HFFc6 (cell line): ENCODE results near the gene CREB5. TPM values are rescaled to one million over a fixed set of nuclear protein-coding genes. Genes with fewer than 3 reads are reported as not detected.

Source experiments
- DNase-seq: peaks from one replicate; pipeline ENCODE4 v3.0.0-alpha.2; 2018
- H3K27ac Mint-ChIP-seq: 2 replicates; pipeline ENCODE4 v1.8.0; 2020; ENCODE audit warnings: mild to moderate bottlenecking, mixed read lengths
- H3K27me3 Mint-ChIP-seq: 2 replicates; pipeline ENCODE4 v1.8.0; 2021; ENCODE audit warnings: mild to moderate bottlenecking, moderate library complexity, mixed read lengths; ENCODE audit not compliant: insufficient read depth
- H3K36me3 Mint-ChIP-seq: 2 replicates; pipeline ENCODE4 v1.8.0; 2021; ENCODE audit warnings: low read depth, mixed read lengths
- H3K4me1 Mint-ChIP-seq: 2 replicates; pipeline ENCODE4 v1.8.0; 2020; ENCODE audit warnings: low read depth, mixed read lengths
- H3K4me3 Mint-ChIP-seq: 2 replicates; pipeline ENCODE4 v1.8.0; 2020; ENCODE audit warnings: mild to moderate bottlenecking, moderate library complexity, mixed read lengths
- H3K9me3 Mint-ChIP-seq: 2 replicates; pipeline ENCODE4 v1.8.0; 2020; ENCODE audit warnings: mild to moderate bottlenecking, mixed read lengths
- total RNA-seq, 6 experiments: library from RNA; stranded (reverse); fragmentation: NEBNext Ultra II Directional; extraction: Animal tissue kit (Norgen Biotek cat#: 25700); gene quantifications; 2 replicates in 1 of 6; 3 replicates in 5 of 6; pipeline ENCODE4 v1.2.3, GENCODE V29; 2021
- TF ChIP-seq, protein P1 (sequence below): fragments of 200-600 bp; sonication (generic); IDR thresholded peaks from 2 replicates; pipeline ENCODE4 v1.5.0; 2021; ENCODE audit warnings: antibody characterized with exemption, mild to moderate bottlenecking

Gene CREB5
- total RNA-seq, 6 experiments from 2014 or later = 0.60 to 0.90 (median 0.79) TPM

DNA sequence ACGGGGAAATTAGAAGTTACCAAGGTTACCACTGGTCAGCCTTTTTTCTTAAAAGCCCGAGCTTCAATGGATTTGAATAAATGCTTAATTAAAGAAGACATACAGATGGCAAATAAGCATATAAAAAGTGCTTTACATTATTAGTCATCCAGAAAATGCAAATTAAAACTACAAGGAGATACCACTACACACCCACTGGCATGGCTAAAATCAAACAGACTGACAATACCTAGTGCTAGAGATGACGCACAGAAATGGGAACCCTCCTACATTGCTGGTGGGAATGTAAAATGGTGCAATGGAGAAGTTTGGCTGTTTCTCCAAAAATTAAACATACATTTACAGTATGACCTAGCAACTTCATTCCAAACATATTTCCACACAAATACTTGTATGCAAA lies 38.3 kb upstream of the CREB5 start:
- H3K4me1 Mint-ChIP-seq = no peaks in the 10 kb centered on the region
- TF ChIP-seq, protein P1, sequence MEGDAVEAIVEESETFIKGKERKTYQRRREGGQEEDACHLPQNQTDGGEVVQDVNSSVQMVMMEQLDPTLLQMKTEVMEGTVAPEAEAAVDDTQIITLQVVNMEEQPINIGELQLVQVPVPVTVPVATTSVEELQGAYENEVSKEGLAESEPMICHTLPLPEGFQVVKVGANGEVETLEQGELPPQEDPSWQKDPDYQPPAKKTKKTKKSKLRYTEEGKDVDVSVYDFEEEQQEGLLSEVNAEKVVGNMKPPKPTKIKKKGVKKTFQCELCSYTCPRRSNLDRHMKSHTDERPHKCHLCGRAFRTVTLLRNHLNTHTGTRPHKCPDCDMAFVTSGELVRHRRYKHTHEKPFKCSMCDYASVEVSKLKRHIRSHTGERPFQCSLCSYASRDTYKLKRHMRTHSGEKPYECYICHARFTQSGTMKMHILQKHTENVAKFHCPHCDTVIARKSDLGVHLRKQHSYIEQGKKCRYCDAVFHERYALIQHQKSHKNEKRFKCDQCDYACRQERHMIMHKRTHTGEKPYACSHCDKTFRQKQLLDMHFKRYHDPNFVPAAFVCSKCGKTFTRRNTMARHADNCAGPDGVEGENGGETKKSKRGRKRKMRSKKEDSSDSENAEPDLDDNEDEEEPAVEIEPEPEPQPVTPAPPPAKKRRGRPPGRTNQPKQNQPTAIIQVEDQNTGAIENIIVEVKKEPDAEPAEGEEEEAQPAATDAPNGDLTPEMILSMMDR = no peak
- H3K27ac Mint-ChIP-seq = no peak overlapping the region
- no peaks in the 10 kb centered on the region for H3K9me3 Mint-ChIP-seq
- no peaks in the 10 kb centered on the region for H3K36me3 Mint-ChIP-seq
- no peak overlapping the region for H3K4me3 Mint-ChIP-seq
- H3K27me3 Mint-ChIP-seq = peaks cover 10% of the 10 kb centered on the region; the same call in 1 of the 2 replicates
- no peak for DNase-seq

DNA sequence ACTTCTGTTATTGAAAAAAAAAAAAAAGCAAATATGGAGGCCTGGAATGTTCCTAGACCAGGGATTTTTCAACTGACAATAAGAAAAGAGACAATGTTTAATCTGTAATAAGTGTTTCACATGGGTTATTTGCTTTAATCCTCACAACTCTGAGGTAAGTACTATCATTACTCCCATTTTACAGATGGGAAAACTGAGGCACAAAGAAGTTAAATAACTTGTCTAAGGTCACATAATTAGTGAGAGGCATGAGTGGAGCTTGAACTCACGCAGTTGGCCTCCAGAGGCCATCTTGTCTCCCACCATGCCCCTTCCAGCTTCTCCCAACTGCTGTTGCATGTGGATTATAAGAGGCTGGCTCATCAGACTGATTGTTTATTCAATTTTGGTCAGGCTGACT lies 36.6 kb upstream of the CREB5 start:
- Mint-ChIP-seq H3K36me3 (no peaks in the 10 kb centered on the region), H3K4me3 (no peak overlapping the region), H3K9me3 (no peaks in the 10 kb centered on the region), H3K27ac (no peak overlapping the region), H3K27me3 (peaks cover 19% of the 10 kb centered on the region; the same call in 1 of the 2 replicates), H3K4me1 (no peaks in the 10 kb centered on the region)
- no peak for DNase-seq
- TF ChIP-seq, protein P1 = no peak

- Mint-ChIP-seq H3K4me3 (no peak overlapping the region), H3K27ac (no peak overlapping the region), H3K36me3 (no peaks in the 10 kb centered on the region), H3K4me1 (no peaks in the 10 kb centered on the region), H3K27me3 (peaks cover 14% of the 10 kb centered on the region; the same call in 1 of the 2 replicates), H3K9me3 (no peaks in the 10 kb centered on the region)
- TF ChIP-seq, protein P1 = no peak
- DNase-seq = no peak
Observed at GRCh38 chr7:28376634-28377033, 35.7 kb upstream of the CREB5 start.

DNA sequence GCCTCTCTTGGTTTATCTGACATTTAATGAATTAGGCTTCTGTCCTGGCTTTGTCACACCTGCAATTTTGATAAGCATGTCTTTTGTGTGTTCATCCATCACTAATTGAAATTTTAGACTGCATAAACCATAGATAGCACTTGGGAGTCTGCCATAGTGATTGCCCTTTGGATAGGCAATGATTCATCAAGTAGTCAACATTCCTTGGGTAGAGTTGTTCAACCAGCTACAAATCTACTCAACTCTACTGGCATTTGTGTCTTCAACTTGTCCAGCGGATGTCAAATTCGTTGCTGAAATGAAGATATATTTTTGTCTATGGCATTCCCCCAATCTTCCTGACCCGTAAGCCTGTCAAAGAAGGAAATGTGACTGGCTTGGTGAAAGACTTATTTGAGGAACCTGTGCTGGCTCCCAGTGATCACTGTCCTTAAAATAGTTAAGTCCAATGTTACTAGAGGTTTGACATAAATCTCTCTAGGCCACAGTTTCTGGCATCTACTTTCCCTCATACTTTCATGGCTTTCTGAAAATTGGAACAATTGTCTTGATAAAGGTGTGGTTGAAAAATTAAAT lies 33.7 kb upstream of the CREB5 start:
- Mint-ChIP-seq H3K27me3 (peaks cover 12% of the 10 kb centered on the region; the same call in 1 of the 2 replicates), H3K4me3 (no peak overlapping the region), H3K9me3 (no peaks in the 10 kb centered on the region), H3K27ac (no peak overlapping the region), H3K4me1 (no peaks in the 10 kb centered on the region), H3K36me3 (no peaks in the 10 kb centered on the region)
- DNase-seq = no peak
- TF ChIP-seq, protein P1 = no peak

- Mint-ChIP-seq H3K4me1 (no peaks in the 10 kb centered on the region), H3K9me3 (no peaks in the 10 kb centered on the region), H3K4me3 (no peak overlapping the region), H3K36me3 (no peaks in the 10 kb centered on the region), H3K27me3 (peaks cover 12% of the 10 kb centered on the region; the same call in 1 of the 2 replicates), H3K27ac (no peak overlapping the region)
- TF ChIP-seq, protein P1 = no peak
- DNase-seq = no peak
Observed at GRCh38 chr7:28381466-28381865, 30.9 kb upstream of the CREB5 start.
